ENCODE results near the gene OCA2. TPM values are rescaled to one million over a fixed set of nuclear protein-coding genes. Genes with fewer than 3 reads are reported as not detected.

OCA2 gene
- total RNA-seq, 2 donors from 2014 or later = 3.7 TPM; not detected in 1

- Histone ChIP-seq H3K9me3 (no peaks in the 10 kb centered on the region), H3K4me1 (replicated peaks) (no peaks in the 10 kb centered on the region), H3K4me3 (no peak overlapping the region), H3K27me3 (replicated peaks; ENCODE audit: insufficient read depth) (no peaks in the 10 kb centered on the region), H3K36me3 (no peaks in the 10 kb centered on the region), H3K27ac (no peak overlapping the region)
- 75% methylated on average over 10 of the region's 10 CpGs for WGBS
- TF ChIP-seq POLR2A (IDR thresholded peaks at IDR 0.05) = no peak
- intact Hi-C loops (cut with DNase I) = no loop called here
- no peak for DNase-seq (ENCODE audit: low spot score)
These were observed 270.4 kb downstream of the OCA2 start for GRCh38 chr15:27828746-27829145.

GRCh38 chr15:27826902-27827714 is 272.0 kb downstream of the OCA2 start:
- no peaks in the 10 kb centered on the region for H3K9me3 ChIP-seq
- H3K36me3 ChIP-seq = no peaks in the 10 kb centered on the region
- H3K4me3 ChIP-seq = no peak overlapping the region
- DNase-seq (ENCODE audit: low spot score) = no peak
- WGBS = 46% methylated on average over 15 of the region's 15 CpGs
- H3K27ac ChIP-seq = no peak overlapping the region
- intact Hi-C loops (cut with DNase I) = no loop called here
- TF ChIP-seq POLR2A (IDR thresholded peaks at IDR 0.05) (no peak), POLR2AphosphoS5 (IDR thresholded peaks at IDR 0.05) (no peak)
- no peaks in the 10 kb centered on the region for H3K27me3 ChIP-seq (replicated peaks; ENCODE audit: insufficient read depth)
- H3K4me1 ChIP-seq (replicated peaks) = no peaks in the 10 kb centered on the region

GRCh38 chr15:27826411-27826810 is 272.7 kb downstream of the OCA2 start:
- 62% methylated on average over 7 of the region's 7 CpGs for WGBS
- intact Hi-C loops (cut with DNase I) = no loop called here
- TF ChIP-seq CTCF (IDR thresholded peaks at IDR 0.05) = no peak
- TF ChIP-seq POLR2AphosphoS5 (IDR thresholded peaks at IDR 0.05) = no peak
- no peak for TF ChIP-seq POLR2A (IDR thresholded peaks at IDR 0.05)
- Histone ChIP-seq H3K27ac (no peak overlapping the region), H3K36me3 (no peaks in the 10 kb centered on the region), H3K27me3 (replicated peaks; ENCODE audit: insufficient read depth) (no peaks in the 10 kb centered on the region), H3K9me3 (no peaks in the 10 kb centered on the region), H3K4me3 (no peak overlapping the region), H3K4me1 (replicated peaks) (no peaks in the 10 kb centered on the region)
- no peak for DNase-seq (ENCODE audit: low spot score)

- WGBS = 93% methylated on average over 10 of the region's 10 CpGs
These were observed 274.2 kb downstream of the OCA2 start for GRCh38 chr15:27824841-27825422.

GRCh38 chr15:27821273-27821672 is 277.8 kb downstream of the OCA2 start:
- intact Hi-C loops (cut with DNase I) = no loop called here
- DNase-seq (ENCODE audit: low spot score) = no peak
- 75% methylated on average over 3 of the region's 3 CpGs for WGBS
- H3K4me3 ChIP-seq = no peak overlapping the region
- H3K27me3 ChIP-seq (replicated peaks; ENCODE audit: insufficient read depth) = no peaks in the 10 kb centered on the region
- H3K9me3 ChIP-seq = no peaks in the 10 kb centered on the region
- H3K27ac ChIP-seq = no peak overlapping the region
- no peaks in the 10 kb centered on the region for H3K36me3 ChIP-seq
- TF ChIP-seq POLR2A (IDR thresholded peaks at IDR 0.05) = no peak
- TF ChIP-seq POLR2AphosphoS5 (IDR thresholded peaks at IDR 0.05) = no peak
- no peaks in the 10 kb centered on the region for H3K4me1 ChIP-seq (replicated peaks)

More at GRCh38 chr15:27824841-27825422, 274.2 kb downstream of the OCA2 start:
- DNase-seq (ENCODE audit: low spot score) = no peak
- Histone ChIP-seq H3K36me3 (no peaks in the 10 kb centered on the region), H3K27ac (no peak overlapping the region), H3K4me1 (replicated peaks) (no peaks in the 10 kb centered on the region), H3K4me3 (no peak overlapping the region), H3K27me3 (replicated peaks; ENCODE audit: insufficient read depth) (no peaks in the 10 kb centered on the region), H3K9me3 (no peaks in the 10 kb centered on the region)
- TF ChIP-seq POLR2AphosphoS5 (IDR thresholded peaks at IDR 0.05) (no peak), POLR2A (IDR thresholded peaks at IDR 0.05) (no peak), CTCF (IDR thresholded peaks at IDR 0.05) (no peak)
- intact Hi-C loops (cut with DNase I) = no loop called here

GRCh38 chr15:27820722-27821121 is 278.4 kb downstream of the OCA2 start:
- H3K27ac ChIP-seq = no peak overlapping the region
- no peak for DNase-seq (ENCODE audit: low spot score)
- TF ChIP-seq CTCF (IDR thresholded peaks at IDR 0.05) (no peak), POLR2AphosphoS5 (IDR thresholded peaks at IDR 0.05) (no peak), POLR2A (IDR thresholded peaks at IDR 0.05) (no peak)
- no peak overlapping the region for H3K4me3 ChIP-seq
- H3K27me3 ChIP-seq (replicated peaks; ENCODE audit: insufficient read depth) = no peaks in the 10 kb centered on the region
- H3K9me3 ChIP-seq = no peaks in the 10 kb centered on the region
- no peaks in the 10 kb centered on the region for H3K4me1 ChIP-seq (replicated peaks)
- WGBS = 84% methylated on average over 4 of the region's 4 CpGs
- no peaks in the 10 kb centered on the region for H3K36me3 ChIP-seq
- intact Hi-C loops (cut with DNase I) = no loop called here

Data from prostate gland (tissue), 2 donors.